SK-N-SH (cell line): ENCODE data around the gene MTMR11. TPM values are rescaled to one million over a fixed set of nuclear protein-coding genes. Genes with fewer than 3 reads are reported as not detected.

Source experiments
- CTCF ChIA-PET: fragments of 300-600, 350-600 bp; formaldehyde crosslinking; extraction: SDS; loops from one replicate; lab custom pipeline; 2021; lab: Yijun Ruan, JAX
- POLR2A ChIA-PET: fragments of 350-600 bp; sonication (Branson Sonifier 250); formaldehyde crosslinking; extraction: SDS; loops from one replicate; lab custom pipeline; 2020; ENCODE audit warnings: antibody characterized with exemption, inconsistent platforms; lab: Yijun Ruan, JAX
- DNase-seq: peaks from one replicate; pipeline ENCODE4 v3.0.0; 2012
- H2AFZ ChIP-seq: fragments of 200-600 bp; sonication (generic); 2 replicates; pipeline ENCODE4 v1.8.1; 2016; ENCODE audit warnings: antibody characterized with exemption, mild to moderate bottlenecking, low read depth
- H3F3A ChIP-seq: fragments of 200-600 bp; sonication (generic); replicated peaks from 2 replicates; pipeline ENCODE3; 2016; ENCODE audit warnings: antibody characterized with exemption, mild to moderate bottlenecking; ENCODE audit not compliant: insufficient read depth
- H3K27ac ChIP-seq, 2 experiments: fragments of 200-500 bp in 1 of 2; fragments of 200-600 bp in 1 of 2; sonication (Bioruptor generic) in 1 of 2; sonication (generic), shearing (Covaris generic) in 1 of 2; 2 replicates each; pipeline versions ENCODE4 v1.5.1 to v1.6.1; 2014 to 2016; ENCODE audit warnings: low read depth in 2 of 2, inconsistent platforms in 1 of 2, low read length in 1 of 2, mild to moderate bottlenecking in 1 of 2, mixed read lengths in 1 of 2
- H3K27me3 ChIP-seq: fragments of 200-600 bp; sonication (generic), shearing (Covaris generic); 2 replicates; pipeline ENCODE4 v1.6.1; 2016; ENCODE audit warnings: mixed run types; ENCODE audit not compliant: insufficient read depth
- H3K36me3 ChIP-seq, 2 experiments: fragments of 200-500 bp in 1 of 2; fragments of 200-600 bp in 1 of 2; sonication (Bioruptor generic) in 1 of 2; sonication (generic) in 1 of 2; replicated peaks in 1 of 2; 2 replicates each; pipeline versions ENCODE3 to v1.5.1; 2014 to 2016; ENCODE audit warnings: low read length in 1 of 2, mild to moderate bottlenecking in 1 of 2; ENCODE audit not compliant: insufficient read depth in 2 of 2, control insufficient read depth in 1 of 2
- H3K4me1 ChIP-seq, 2 experiments: fragments of 200-500 bp in 1 of 2; fragments of 200-600 bp in 1 of 2; sonication (Bioruptor generic) in 1 of 2; sonication (generic), shearing (Covaris generic) in 1 of 2; 2 replicates each; pipeline versions ENCODE4 v1.5.1 to v1.6.1; 2014 to 2016; ENCODE audit warnings: low read depth in 1 of 2, low read length in 1 of 2, mixed run types in 1 of 2; ENCODE audit not compliant: insufficient read depth in 2 of 2, control insufficient read depth in 1 of 2
- H3K4me2 ChIP-seq: fragments of 200-600 bp; sonication (generic), shearing (Covaris generic); 2 replicates; pipeline ENCODE4 v1.6.1; 2017; ENCODE audit warnings: mixed run types
- H3K4me3 ChIP-seq, 2 experiments: fragments of 200-500 bp in 1 of 2; fragments of 200-600 bp in 1 of 2; sonication (Bioruptor generic) in 1 of 2; sonication (generic), shearing (Covaris generic) in 1 of 2; 2 replicates each; pipeline versions ENCODE4 v1.5.1 to v1.8.1; 2014 to 2016; ENCODE audit warnings: low read depth in 2 of 2, inconsistent platforms in 1 of 2, low read length in 1 of 2, mild to moderate bottlenecking in 1 of 2, mixed read lengths in 1 of 2, moderate library complexity in 1 of 2
- H3K79me2 ChIP-seq: fragments of 200-600 bp; sonication (generic); 2 replicates; pipeline ENCODE4 v1.8.1; 2017; ENCODE audit warnings: mild to moderate bottlenecking; ENCODE audit not compliant: insufficient read depth
- H3K9ac ChIP-seq: fragments of 200-600 bp; sonication (generic); 2 replicates; pipeline ENCODE4 v1.6.1; 2017; ENCODE audit warnings: mixed run types
- H3K9me2 ChIP-seq: fragments of 200-600 bp; sonication (generic); 2 replicates; pipeline ENCODE4 v1.6.1; 2017; ENCODE audit warnings: mixed run types
- H3K9me3 ChIP-seq: fragments of 200-600 bp; sonication (generic); 2 replicates; pipeline ENCODE4 v1.6.1; 2017; ENCODE audit warnings: mixed run types, mild to moderate bottlenecking, moderate library complexity
- H4K20me1 ChIP-seq: fragments of 200-600 bp; sonication (generic); 2 replicates; pipeline ENCODE4 v1.6.1; 2017; ENCODE audit warnings: mild to moderate bottlenecking, mixed run types; ENCODE audit not compliant: insufficient read depth
- WGBS: methylation state at CpG from one replicate; pipeline ENCODE4 v1.1.6; 2017; ENCODE audit warnings: low lambda C conversion rate; 5-methylcytosine and 5-hydroxymethylcytosine counted together
- polyA plus RNA-seq, 3 experiments: library from polyadenylated mRNA; depleted of rRNA; stranded (reverse); fragments of >200 nt; gene quantifications; 2 replicates each; pipeline ENCODE4 v1.2.3, GENCODE V29; 2012
- TF ChIP-seq, protein P1 (sequence below): fragments of 150-350 bp; IDR thresholded peaks from 2 replicates; pipeline ENCODE4 v1.6.1; 2017; ENCODE audit warnings: antibody characterized with exemption, low read length, low read depth, borderline replicate concordance

Gene MTMR11
- polyA plus RNA-seq, 1 of the 3 experiments (the other 2 are of a cell fraction) = 9.4 TPM

DNA sequence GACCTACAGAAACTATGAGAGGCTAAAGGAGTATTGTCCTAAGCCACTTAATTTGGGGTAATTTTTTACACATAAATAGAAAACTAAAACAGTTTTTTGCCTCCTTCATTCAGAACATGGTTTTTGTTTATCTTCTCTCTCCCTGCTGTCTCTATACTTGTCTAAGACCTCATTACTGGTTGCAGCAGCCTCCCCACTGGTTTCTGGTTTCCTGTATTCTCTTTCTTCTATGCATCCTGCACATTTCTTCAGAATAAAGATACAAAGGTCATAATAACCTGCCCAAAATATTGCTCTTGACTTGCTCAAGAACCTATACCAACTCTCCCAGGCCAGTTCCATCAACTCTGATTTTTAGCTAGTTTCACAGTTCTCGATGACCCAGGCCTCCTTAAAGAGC, 57.1 kb downstream of the MTMR11 start:
- Histone ChIP-seq H3K4me3 (no peak overlapping the region), H3K27ac (no peak overlapping the region), H3F3A (peaks cover 5% of the 10 kb centered on the region), H3K9ac (no peak overlapping the region), H3K36me3 (no peaks in the 10 kb centered on the region), H3K27me3 (no peaks in the 10 kb centered on the region), H3K9me2 (no peaks in the 10 kb centered on the region), H2AFZ (no peak overlapping the region), H3K9me3 (no peaks in the 10 kb centered on the region), H3K4me2 (no peak overlapping the region), H4K20me1 (peaks cover 3% of the 10 kb centered on the region; the same call in 1 of the 2 replicates), H3K4me1 (peaks cover 8 to 10% of the 10 kb centered on the region in 2 experiments; a peak in 3 of 4 replicates), H3K79me2 (peaks cover 19% of the 10 kb centered on the region)
- DNase-seq = no peak
- ChIA-PET POLR2A (no interaction called here), CTCF (no interaction called here)
- TF ChIP-seq, protein P1, sequence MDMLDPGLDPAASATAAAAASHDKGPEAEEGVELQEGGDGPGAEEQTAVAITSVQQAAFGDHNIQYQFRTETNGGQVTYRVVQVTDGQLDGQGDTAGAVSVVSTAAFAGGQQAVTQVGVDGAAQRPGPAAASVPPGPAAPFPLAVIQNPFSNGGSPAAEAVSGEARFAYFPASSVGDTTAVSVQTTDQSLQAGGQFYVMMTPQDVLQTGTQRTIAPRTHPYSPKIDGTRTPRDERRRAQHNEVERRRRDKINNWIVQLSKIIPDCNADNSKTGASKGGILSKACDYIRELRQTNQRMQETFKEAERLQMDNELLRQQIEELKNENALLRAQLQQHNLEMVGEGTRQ = no peak
- WGBS = 94% methylated on average over 1 of the region's 1 CpG

Other genes starting within 250 kb of the MTMR11 start
- gene FCGR1A, start 154.2 kb downstream of the MTMR11 start, polyA plus RNA-seq (2012; rRNA removed) = not detected in 2 replicates
- 19.9 and 24.6 TPM in 2 replicates for gene BOLA1, start 37.3 kb downstream of the MTMR11 start, polyA plus RNA-seq (2012; rRNA removed)
- 22.7 and 27.6 TPM in 2 replicates for gene SV2A, start 19.0 kb downstream of the MTMR11 start, polyA plus RNA-seq (2012; rRNA removed)
- 42.4 and 54.3 TPM in 2 replicates for gene SF3B4, start 9.1 kb downstream of the MTMR11 start, polyA plus RNA-seq (2012; rRNA removed)
- 4.2 and 5.8 TPM in 2 replicates for gene OTUD7B, start 73.8 kb upstream of the MTMR11 start, polyA plus RNA-seq (2012; rRNA removed)
- 31.5 and 48.7 TPM in 2 replicates for gene VPS45, start 130.9 kb upstream of the MTMR11 start, polyA plus RNA-seq (2012; rRNA removed)
- gene PLEKHO1, start 213.0 kb upstream of the MTMR11 start, polyA plus RNA-seq (2012; rRNA removed) = 27.8 and 33.5 TPM in 2 replicates